Upper lobe of left lung (tissue), 4 donors: ENCODE results near the gene PRDM16.

Experiments used
- POLR2A ChIP-seq, 4 donors: fragments of 450-650 bp; IDR thresholded peaks; one replicate each; pipeline ENCODE4 v1.5.1; 2016 to 2017; ENCODE audit warnings: antibody characterized with exemption in 4 of 4, mild to moderate bottlenecking in 2 of 4
- TF ChIP-seq, protein P1 (sequence below), 6 experiments: fragments of 450-650 bp in 4 of 6; fragments of 200-600 bp in 2 of 6; sonication (generic) in 2 of 6; IDR thresholded peaks; one replicate each; pipeline ENCODE4 v1.5.1; 2016 to 2019; ENCODE audit warnings: antibody characterized with exemption in 6 of 6

DNA sequence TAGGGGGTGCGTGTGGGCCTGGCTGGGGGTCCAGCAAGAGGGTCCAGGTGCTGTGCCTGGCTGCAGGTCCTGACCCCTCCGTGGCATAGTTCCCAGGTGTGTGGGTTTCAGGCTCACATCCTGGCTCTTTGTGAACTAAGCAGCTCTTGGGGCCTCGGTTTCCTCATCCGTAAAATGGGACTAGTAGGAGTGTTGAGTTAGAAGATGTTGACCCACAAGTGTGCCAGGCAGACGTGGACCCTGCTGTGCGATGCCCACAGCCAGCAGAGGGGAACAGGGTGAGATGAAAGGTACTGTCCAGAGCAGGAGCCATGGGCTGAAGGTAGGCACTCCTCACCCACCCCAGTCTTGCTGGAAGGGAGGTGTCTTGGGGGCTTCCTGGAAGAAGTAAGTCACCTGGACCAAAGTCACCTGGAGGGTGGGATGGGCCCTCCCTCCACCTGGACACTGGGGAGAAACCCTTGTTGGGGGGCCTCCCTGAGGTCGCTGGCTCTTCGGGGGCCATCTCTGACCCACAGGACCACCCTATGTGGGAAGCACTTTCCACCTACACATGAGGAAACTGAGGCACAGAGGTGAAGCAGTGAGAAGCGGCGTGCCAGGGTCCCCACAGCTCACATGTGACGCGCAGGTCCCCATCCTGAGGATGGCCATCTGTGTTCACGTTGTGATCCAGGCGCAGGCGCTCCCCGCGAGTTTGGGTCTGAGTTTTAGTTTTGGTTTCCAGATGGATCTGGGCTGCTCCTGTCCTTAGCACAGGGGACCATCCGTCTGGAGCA is 386.9 kb downstream of the PRDM16 start:
- TF ChIP-seq, protein P1, sequence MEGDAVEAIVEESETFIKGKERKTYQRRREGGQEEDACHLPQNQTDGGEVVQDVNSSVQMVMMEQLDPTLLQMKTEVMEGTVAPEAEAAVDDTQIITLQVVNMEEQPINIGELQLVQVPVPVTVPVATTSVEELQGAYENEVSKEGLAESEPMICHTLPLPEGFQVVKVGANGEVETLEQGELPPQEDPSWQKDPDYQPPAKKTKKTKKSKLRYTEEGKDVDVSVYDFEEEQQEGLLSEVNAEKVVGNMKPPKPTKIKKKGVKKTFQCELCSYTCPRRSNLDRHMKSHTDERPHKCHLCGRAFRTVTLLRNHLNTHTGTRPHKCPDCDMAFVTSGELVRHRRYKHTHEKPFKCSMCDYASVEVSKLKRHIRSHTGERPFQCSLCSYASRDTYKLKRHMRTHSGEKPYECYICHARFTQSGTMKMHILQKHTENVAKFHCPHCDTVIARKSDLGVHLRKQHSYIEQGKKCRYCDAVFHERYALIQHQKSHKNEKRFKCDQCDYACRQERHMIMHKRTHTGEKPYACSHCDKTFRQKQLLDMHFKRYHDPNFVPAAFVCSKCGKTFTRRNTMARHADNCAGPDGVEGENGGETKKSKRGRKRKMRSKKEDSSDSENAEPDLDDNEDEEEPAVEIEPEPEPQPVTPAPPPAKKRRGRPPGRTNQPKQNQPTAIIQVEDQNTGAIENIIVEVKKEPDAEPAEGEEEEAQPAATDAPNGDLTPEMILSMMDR (IDR thresholded peaks at IDR 0.05) = no peak
- TF ChIP-seq POLR2A (IDR thresholded peaks at IDR 0.05) = no peak
